IPS DF 6.9 (cell line): ENCODE results near the gene FUT7.
"Not testable (repeated sequence)": the region's sequence is repeated elsewhere in the genome, so short reads cannot be mapped to it uniquely, and the experiment has no call there.

Source experiments
- DNase-seq: peaks from one replicate; pipeline ENCODE4 v3.0.0-alpha.2; 2013; ENCODE audit warnings: low read depth, low spot score
- H3K27ac ChIP-seq: one replicate; pipeline ENCODE4 v1.5.1; 2013; ENCODE audit warnings: low read length, control low read depth
- H3K27me3 ChIP-seq: 2 replicates; pipeline ENCODE4 v1.6.1; 2013; ENCODE audit warnings: mild to moderate bottlenecking, low read length; ENCODE audit not compliant: control insufficient read depth, insufficient read depth
- H3K36me3 ChIP-seq: 2 replicates; pipeline ENCODE4 v1.6.1; 2013; ENCODE audit warnings: low read length; ENCODE audit not compliant: control insufficient read depth, insufficient read depth
- H3K4me1 ChIP-seq: 2 replicates; pipeline ENCODE4 v1.6.1; 2013; ENCODE audit warnings: low read length; ENCODE audit not compliant: control insufficient read depth, insufficient read depth
- H3K4me3 ChIP-seq: 2 replicates; pipeline ENCODE4 v1.5.1; 2013; ENCODE audit warnings: mild to moderate bottlenecking, low read length
- H3K9me3 ChIP-seq: 2 replicates; pipeline ENCODE4 v1.6.1; 2013; ENCODE audit warnings: low read length, inconsistent platforms; ENCODE audit not compliant: control insufficient read depth, insufficient read depth
- WGBS: extraction: QIAGEN DNeasy Blood & Tissue Kit; methylation state at CpG from one replicate; pipeline ENCODE4 v1.1.7; 2013; ENCODE audit warnings: mixed read lengths, missing lambda C conversion rate; ENCODE audit not compliant: insufficient read length, insufficient coverage; 5-methylcytosine and 5-hydroxymethylcytosine counted together

The FUT7 gene

GRCh38 chr9:137009938-137010732 lies 21.8 kb downstream of the FUT7 start:
- no peaks in the 10 kb centered on the region for H3K9me3 ChIP-seq
- no peak for DNase-seq
- H3K4me3 ChIP-seq, result no peak overlapping the region
- H3K36me3 ChIP-seq, result no peaks in the 10 kb centered on the region
- H3K27me3 ChIP-seq, result no peaks in the 10 kb centered on the region
- H3K4me1 ChIP-seq, result peaks cover 2% of the 10 kb centered on the region; the same call in 1 of the 2 replicates
- WGBS, result no CpG with 5 or more reads among the region's 49 CpGs
- H3K27ac ChIP-seq, result no peak overlapping the region

DNA sequence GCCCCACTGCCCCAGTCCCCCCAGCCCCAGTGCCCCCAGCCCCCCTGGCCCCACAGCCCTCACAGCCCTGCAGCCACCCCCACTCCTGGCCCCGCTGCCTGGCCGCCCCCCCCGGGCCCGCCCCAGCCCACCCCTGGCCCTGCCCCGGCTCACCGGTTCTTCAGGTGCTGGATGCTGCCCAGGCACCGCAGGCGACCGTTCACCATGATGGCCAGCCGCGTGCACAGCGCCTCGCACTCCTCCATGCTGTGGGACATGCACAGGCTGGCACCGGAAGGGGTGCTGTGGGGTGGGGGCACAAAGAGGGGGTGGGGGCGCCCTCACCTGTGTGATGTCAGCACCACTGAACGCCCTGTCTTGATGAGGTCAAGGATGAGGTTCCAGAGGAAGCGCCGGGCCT lies 22.7 kb downstream of the FUT7 start:
- whole genome bisulfite sequencing, result no CpG with 5 or more reads among the region's 18 CpGs
- no peak for DNase-seq
- Histone ChIP-seq H3K9me3 (no peaks in the 10 kb centered on the region), H3K27ac (no peak overlapping the region), H3K36me3 (no peaks in the 10 kb centered on the region), H3K4me1 (peaks cover 2% of the 10 kb centered on the region; the same call in 1 of the 2 replicates), H3K4me3 (no peak overlapping the region), H3K27me3 (no peaks in the 10 kb centered on the region)

- Histone ChIP-seq H3K27me3 (no peaks in the 10 kb centered on the region), H3K4me1 (peaks cover 2% of the 10 kb centered on the region; the same call in 1 of the 2 replicates), H3K9me3 (no peaks in the 10 kb centered on the region), H3K27ac (no peak overlapping the region), H3K4me3 (no peak overlapping the region), H3K36me3 (no peaks in the 10 kb centered on the region)
- DNase-seq, result no peak
- no CpG with 5 or more reads among the region's 22 CpGs for WGBS
Observed at GRCh38 chr9:137008312-137008711, 23.6 kb downstream of the FUT7 start.

GRCh38 chr9:137007816-137008270 lies 24.0 kb downstream of the FUT7 start:
- Histone ChIP-seq H3K36me3 (no peaks in the 10 kb centered on the region), H3K27me3 (no peaks in the 10 kb centered on the region), H3K4me1 (no peaks in the 10 kb centered on the region), H3K9me3 (no peaks in the 10 kb centered on the region), H3K27ac (no peak overlapping the region), H3K4me3 (no peak overlapping the region)
- no peak for DNase-seq
- WGBS, result no CpG with 5 or more reads among the region's 13 CpGs

- Histone ChIP-seq H3K4me1 (no peaks in the 10 kb centered on the region), H3K9me3 (no peaks in the 10 kb centered on the region), H3K27me3 (no peaks in the 10 kb centered on the region), H3K27ac (no peak overlapping the region), H3K36me3 (no peaks in the 10 kb centered on the region), H3K4me3 (no peak overlapping the region)
- DNase-seq, result no peak
- WGBS, result no CpG with 5 or more reads among the region's 30 CpGs
Observed at GRCh38 chr9:137007108-137007815, 24.6 kb downstream of the FUT7 start.

- Histone ChIP-seq H3K9me3 (no peaks in the 10 kb centered on the region), H3K27me3 (no peaks in the 10 kb centered on the region), H3K4me3 (no peak overlapping the region), H3K27ac (no peak overlapping the region), H3K4me1 (no peaks in the 10 kb centered on the region), H3K36me3 (no peaks in the 10 kb centered on the region)
- DNase-seq, result no peak
- WGBS, result no CpG with 5 or more reads among the region's 24 CpGs
Observed at GRCh38 chr9:137006116-137007003, 25.5 kb downstream of the FUT7 start.

DNA sequence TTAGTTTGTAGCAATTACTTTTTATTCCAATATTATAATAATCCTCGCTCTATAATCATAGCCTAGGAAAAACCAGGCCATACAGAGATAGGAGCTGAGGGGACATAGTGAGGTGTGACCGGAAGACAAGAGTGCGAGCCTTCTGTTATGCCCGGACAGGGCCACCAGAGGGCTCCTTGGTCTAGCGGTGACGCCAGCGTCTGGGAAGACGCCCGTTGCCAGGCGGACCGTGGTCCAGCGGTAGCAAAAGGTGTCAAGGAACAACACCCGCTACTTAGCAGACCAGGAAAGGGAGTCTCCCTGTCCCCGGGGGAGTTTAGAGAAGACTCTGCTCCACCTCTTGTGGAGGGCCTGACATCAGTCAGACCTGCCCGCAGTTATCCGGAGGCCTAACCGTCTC lies 27.6 kb downstream of the FUT7 start:
- no CpG with 5 or more reads among the region's 17 CpGs for WGBS
- not testable (repeated sequence) for H3K9me3 ChIP-seq, H3K27ac ChIP-seq, DNase-seq, H3K36me3 ChIP-seq, H3K27me3 ChIP-seq, H3K4me1 ChIP-seq, H3K4me3 ChIP-seq

- Histone ChIP-seq H3K36me3 (no peaks in the 10 kb centered on the region), H3K27me3 (no peaks in the 10 kb centered on the region), H3K4me3 (no peak overlapping the region), H3K27ac (no peak overlapping the region), H3K4me1 (no peaks in the 10 kb centered on the region), H3K9me3 (no peaks in the 10 kb centered on the region)
- no CpG with 5 or more reads among the region's 10 CpGs for WGBS
- no peak for DNase-seq
Observed at GRCh38 chr9:137002646-137003041, 29.2 kb downstream of the FUT7 start.

DNA sequence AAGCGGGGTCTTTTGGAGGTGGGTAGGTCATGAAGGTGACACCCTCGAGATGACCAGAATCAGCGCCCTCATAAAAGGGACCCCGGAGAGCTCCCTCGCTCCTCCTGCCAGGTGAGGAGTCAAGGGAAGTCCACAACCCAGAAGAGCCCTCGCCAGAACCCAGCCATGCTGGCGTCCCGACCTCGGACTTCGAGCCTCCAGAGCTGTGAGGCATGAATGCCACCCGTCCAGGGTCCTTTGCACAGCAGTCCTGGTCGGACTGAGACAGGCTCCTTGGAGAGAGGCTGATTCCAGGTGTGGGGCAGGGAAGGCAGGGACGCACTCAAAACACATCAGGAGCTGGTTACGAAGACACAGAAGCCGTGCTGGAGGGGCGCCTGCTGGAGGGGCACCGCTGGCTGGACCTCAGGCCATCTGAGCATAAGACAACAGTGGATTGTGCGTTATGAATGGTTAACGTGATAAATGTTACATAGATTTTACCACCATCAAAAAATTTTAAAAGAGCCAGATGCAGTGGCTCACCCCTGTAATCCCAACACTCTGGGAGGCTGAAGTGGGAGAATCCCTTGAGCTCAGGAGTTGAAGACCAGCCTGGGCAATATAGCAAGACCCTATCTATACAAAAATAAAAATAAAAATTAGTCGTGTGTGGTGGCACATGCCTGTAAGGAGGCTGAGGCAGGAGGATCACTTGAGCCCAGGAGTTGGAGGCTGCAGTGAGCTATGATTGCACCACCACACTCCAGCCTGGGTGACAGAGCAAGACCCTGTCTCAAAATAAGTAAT lies 29.8 kb downstream of the FUT7 start:
- Histone ChIP-seq H3K27me3 (no peaks in the 10 kb centered on the region), H3K4me1 (peaks cover 5% of the 10 kb centered on the region), H3K36me3 (no peaks in the 10 kb centered on the region), H3K27ac (no peak overlapping the region), H3K4me3 (no peak overlapping the region), H3K9me3 (no peaks in the 10 kb centered on the region)
- WGBS, result no CpG with 5 or more reads among the region's 20 CpGs
- DNase-seq, result no peak
